Measurements from ENCODE around the gene SLC25A4. TPM values are rescaled to one million over a fixed set of nuclear protein-coding genes. Genes with fewer than 3 reads are reported as not detected.
A peak's percentile ranks its signal among the peaks of the same experiment; 100 is the strongest.

Gene SLC25A4
- total and polyA plus RNA-seq, 4 donors: 4.4 to 64.2 (median 26.8) TPM

GRCh38 chr4:185108185-185108584, 34.9 kb upstream of the SLC25A4 start:
- Histone ChIP-seq H3K27ac (ENCODE audit: low read depth in 1 of 2, low read length in 2 of 2) (peak overlapping the region; percentile 78 to 82), H3K4me1 (ENCODE audit: control insufficient read depth in 4 of 4, insufficient read depth in 4 of 4, low read length in 3 of 4) (peaks cover 15 to 46% (median 35%) of the 10 kb centered on the region in 4 donors), H3K27me3 (ENCODE audit: control insufficient read depth in 4 of 4, insufficient read depth in 4 of 4, low read length in 3 of 4) (no peaks in the 10 kb centered on the region), H3K9ac (ENCODE audit: low read depth in 1 of 2, low read length in 2 of 2) (peak overlapping the region; percentile 66 to 69), H3K36me3 (ENCODE audit: control insufficient read depth in 4 of 4, insufficient read depth in 3 of 4, low read depth in 1 of 4, low read length in 3 of 4) (no peaks in the 10 kb centered on the region), H3K4me3 (ENCODE audit: low read depth in 1 of 3, low read length in 3 of 3) (peak overlapping the region in 2 of 3 donors; percentile 1 to 13), H3K9me3 (ENCODE audit: control insufficient read depth in 4 of 4, low read length in 3 of 4) (no peaks in the 10 kb centered on the region)
- 35% methylated on average over 2 of the region's 2 CpGs for WGBS
- TF ChIP-seq FOXA1 (IDR thresholded peaks at IDR 0.05) (no peak), GABPA (IDR thresholded peaks at IDR 0.05 in 1 of 2, conservative IDR thresholded peaks at IDR 0.05 in 1 of 2) (no peak), TAF1 (conservative IDR thresholded peaks at IDR 0.05) (no peak), NR2F2 (IDR thresholded peaks at IDR 0.05) (no peak), SP1 (IDR thresholded peaks at IDR 0.05) (no peak), HNF4G (IDR thresholded peaks at IDR 0.05) (no peak), RXRA (IDR thresholded peaks at IDR 0.05) (no peak), REST (IDR thresholded peaks at IDR 0.05) (no peak), EGR1 (IDR thresholded peaks at IDR 0.05; ENCODE audit: low read depth in 2 of 2) (no peak), RAD21 (IDR thresholded peaks at IDR 0.05) (no peak)
- no peak for DNase-seq (ENCODE audit: low spot score)

GRCh38 chr4:185108669-185109068, 34.4 kb upstream of the SLC25A4 start:
- peak overlapping the region; percentile 78 to 82 for H3K27ac ChIP-seq (ENCODE audit: low read depth in 1 of 2, low read length in 2 of 2)
- peak overlapping the region; percentile 66 to 69 for H3K9ac ChIP-seq (ENCODE audit: low read depth in 1 of 2, low read length in 2 of 2)
- 30% methylated on average over 4 of the region's 4 CpGs for WGBS
- DNase-seq (ENCODE audit: low spot score): no peak
- H3K9me3 ChIP-seq (ENCODE audit: control insufficient read depth in 4 of 4, low read length in 3 of 4): no peaks in the 10 kb centered on the region
- TF ChIP-seq CTCF (IDR thresholded peaks at IDR 0.05; ENCODE audit: low read depth, low read length, missing input control) (no peak), JUND (IDR thresholded peaks at IDR 0.05) (peak in 1 of 2 donors; percentile 60), REST (IDR thresholded peaks at IDR 0.05) (peak; percentile 73), HNF4G (IDR thresholded peaks at IDR 0.05) (no peak), RAD21 (IDR thresholded peaks at IDR 0.05) (no peak), ZBTB33 (IDR thresholded peaks at IDR 0.05) (peak; percentile 52), MAX (IDR thresholded peaks at IDR 0.05) (peak; percentile 50), RXRA (IDR thresholded peaks at IDR 0.05) (peak; percentile 55 to 76), EGR1 (IDR thresholded peaks at IDR 0.05; ENCODE audit: low read depth in 2 of 2) (no peak), NR2F2 (IDR thresholded peaks at IDR 0.05) (peak; percentile 24), FOXA1 (IDR thresholded peaks at IDR 0.05) (peak; percentile 74), GABPA (IDR thresholded peaks at IDR 0.05 in 1 of 2, conservative IDR thresholded peaks at IDR 0.05 in 1 of 2) (peak in 1 of 2 donors; percentile 49), HNF4A (conservative IDR thresholded peaks at IDR 0.05) (peak; percentile 48 to 52), FOXA2 (IDR thresholded peaks at IDR 0.05) (peak; percentile 74), ATF3 (IDR thresholded peaks at IDR 0.05) (no peak), SP1 (IDR thresholded peaks at IDR 0.05) (peak; percentile 86), TAF1 (conservative IDR thresholded peaks at IDR 0.05) (no peak), YY1 (IDR thresholded peaks at IDR 0.05) (peak; percentile 76)
- H3K4me1 ChIP-seq (ENCODE audit: control insufficient read depth in 4 of 4, insufficient read depth in 4 of 4, low read length in 3 of 4): peaks cover 15 to 46% (median 34%) of the 10 kb centered on the region in 4 donors
- peak overlapping the region in 1 of 3 donors; percentile 1 for H3K4me3 ChIP-seq (ENCODE audit: low read depth in 1 of 3, low read length in 3 of 3)
- H3K27me3 ChIP-seq (ENCODE audit: control insufficient read depth in 4 of 4, insufficient read depth in 4 of 4, low read length in 3 of 4): no peaks in the 10 kb centered on the region
- no peaks in the 10 kb centered on the region for H3K36me3 ChIP-seq (ENCODE audit: control insufficient read depth in 4 of 4, insufficient read depth in 3 of 4, low read depth in 1 of 4, low read length in 3 of 4)
